HEK293 (cell line): ENCODE results near the gene CALM3.

Experiments
- MYNN ChIP-seq: fragments of 450-650 bp; formaldehyde crosslinking; IDR thresholded peaks from 2 replicates; pipeline ENCODE4 v1.5.1; 2016; ENCODE audit warnings: missing biosample characterization, missing genetic modification characterization, borderline replicate concordance
- TCF7L2 ChIP-seq: IDR thresholded peaks from 2 replicates; pipeline ENCODE4 v1.6.1; 2011; ENCODE audit warnings: low read depth, mild to moderate bottlenecking, inconsistent platforms, low read length, moderate library complexity, borderline replicate concordance
- ZNF202 ChIP-seq: fragments of 450-650 bp; formaldehyde crosslinking; IDR thresholded peaks from 2 replicates; pipeline ENCODE4 v1.5.1; 2016; ENCODE audit warnings: missing biosample characterization, missing genetic modification characterization, borderline replicate concordance
- ZNF239 ChIP-seq: fragments of 450-650 bp; formaldehyde crosslinking; IDR thresholded peaks from 2 replicates; pipeline ENCODE4 v1.5.1; 2016; ENCODE audit warnings: missing biosample characterization, missing genetic modification characterization
- ZNF24 ChIP-seq: fragments of 450-650 bp; formaldehyde crosslinking; IDR thresholded peaks from 2 replicates; pipeline ENCODE4 v1.5.1; 2016; ENCODE audit warnings: missing biosample characterization, missing genetic modification characterization
- ZNF626 ChIP-seq: fragments of 450-650 bp; sonication (Bioruptor Pico); formaldehyde crosslinking; IDR thresholded peaks from 2 replicates; pipeline ENCODE4 v1.5.1; 2018; ENCODE audit warnings: missing biosample characterization, missing genetic modification characterization, inconsistent platforms
- ZSCAN16 ChIP-seq: fragments of 450-650 bp; formaldehyde crosslinking; IDR thresholded peaks from 2 replicates; pipeline ENCODE4 v1.5.1; 2016; ENCODE audit warnings: missing biosample characterization, missing genetic modification characterization
- TF ChIP-seq, protein P1 (sequence below): fragments of 450-650 bp; formaldehyde crosslinking; IDR thresholded peaks from 2 replicates; pipeline ENCODE4 v1.5.1; 2016; ENCODE audit warnings: missing biosample characterization, missing genetic modification characterization
- TF ChIP-seq, protein P2 (sequence below): fragments of 450-650 bp; formaldehyde crosslinking; IDR thresholded peaks from 2 replicates; pipeline ENCODE4 v1.5.1; 2016; ENCODE audit warnings: missing biosample characterization, missing genetic modification characterization
- TF ChIP-seq, protein P3 (sequence below): fragments of 450-650 bp; formaldehyde crosslinking; IDR thresholded peaks from 2 replicates; pipeline ENCODE4 v1.5.1; 2016; ENCODE audit warnings: missing biosample characterization, missing genetic modification characterization, borderline replicate concordance

DNA sequence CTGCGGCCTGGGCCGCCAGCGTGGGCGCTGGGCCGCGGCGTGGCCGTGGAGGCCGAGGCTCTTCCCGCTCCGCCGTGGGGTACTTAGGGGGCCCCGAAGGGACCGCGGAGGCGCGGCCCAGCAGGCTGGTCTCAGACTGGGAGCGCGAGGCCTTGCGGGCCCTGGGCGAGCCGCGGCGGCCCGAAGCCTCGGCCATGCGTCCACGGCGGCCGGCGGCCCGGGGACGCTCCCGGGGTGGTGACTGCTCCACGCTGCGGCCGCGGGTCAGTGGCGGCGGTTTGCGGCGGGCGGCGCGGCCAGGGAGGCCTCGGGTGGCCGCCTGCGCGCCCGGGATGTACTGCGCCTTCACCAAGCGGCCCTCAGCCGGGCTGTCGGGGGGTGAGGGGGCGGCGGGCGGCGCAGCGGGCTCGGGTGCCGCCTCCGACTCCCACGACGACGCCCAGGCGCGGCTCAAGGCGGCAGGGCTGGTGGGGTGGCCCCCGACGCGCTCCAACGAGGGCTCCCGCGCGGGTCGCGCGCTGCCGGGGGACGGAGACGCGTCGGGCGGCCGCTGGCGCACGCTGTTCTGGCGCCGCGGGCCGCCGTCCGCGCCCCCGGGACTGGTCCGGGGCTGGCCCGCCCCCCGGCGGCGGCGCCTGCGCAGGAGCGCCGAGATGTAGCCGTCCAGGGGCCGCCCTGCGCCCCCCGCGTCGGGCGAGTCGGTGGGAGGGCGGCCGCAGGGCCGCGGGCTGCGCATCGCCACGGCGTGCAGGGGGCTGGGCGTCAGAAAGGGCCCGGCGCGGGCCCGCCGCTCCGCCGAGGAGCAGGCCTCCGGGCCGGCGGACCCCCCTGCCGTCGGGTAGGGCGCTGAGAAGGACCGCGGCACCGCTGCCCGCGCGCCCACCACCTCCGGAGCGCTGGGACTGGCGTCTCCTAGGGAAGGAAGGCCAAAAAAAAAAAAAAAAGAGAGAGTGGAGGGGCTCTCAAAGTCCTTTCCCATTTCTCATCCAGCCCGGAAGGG is 48.1 kb downstream of the CALM3 start:
- TF ChIP-seq, protein P1, sequence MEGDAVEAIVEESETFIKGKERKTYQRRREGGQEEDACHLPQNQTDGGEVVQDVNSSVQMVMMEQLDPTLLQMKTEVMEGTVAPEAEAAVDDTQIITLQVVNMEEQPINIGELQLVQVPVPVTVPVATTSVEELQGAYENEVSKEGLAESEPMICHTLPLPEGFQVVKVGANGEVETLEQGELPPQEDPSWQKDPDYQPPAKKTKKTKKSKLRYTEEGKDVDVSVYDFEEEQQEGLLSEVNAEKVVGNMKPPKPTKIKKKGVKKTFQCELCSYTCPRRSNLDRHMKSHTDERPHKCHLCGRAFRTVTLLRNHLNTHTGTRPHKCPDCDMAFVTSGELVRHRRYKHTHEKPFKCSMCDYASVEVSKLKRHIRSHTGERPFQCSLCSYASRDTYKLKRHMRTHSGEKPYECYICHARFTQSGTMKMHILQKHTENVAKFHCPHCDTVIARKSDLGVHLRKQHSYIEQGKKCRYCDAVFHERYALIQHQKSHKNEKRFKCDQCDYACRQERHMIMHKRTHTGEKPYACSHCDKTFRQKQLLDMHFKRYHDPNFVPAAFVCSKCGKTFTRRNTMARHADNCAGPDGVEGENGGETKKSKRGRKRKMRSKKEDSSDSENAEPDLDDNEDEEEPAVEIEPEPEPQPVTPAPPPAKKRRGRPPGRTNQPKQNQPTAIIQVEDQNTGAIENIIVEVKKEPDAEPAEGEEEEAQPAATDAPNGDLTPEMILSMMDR (tag by site-specific recombination) = no peak
- TF ChIP-seq ZNF239 (tag by site-specific recombination) = no peak
- no peak for TF ChIP-seq TCF7L2
- no peak for TF ChIP-seq MYNN (tag by site-specific recombination)
- TF ChIP-seq, protein P2, sequence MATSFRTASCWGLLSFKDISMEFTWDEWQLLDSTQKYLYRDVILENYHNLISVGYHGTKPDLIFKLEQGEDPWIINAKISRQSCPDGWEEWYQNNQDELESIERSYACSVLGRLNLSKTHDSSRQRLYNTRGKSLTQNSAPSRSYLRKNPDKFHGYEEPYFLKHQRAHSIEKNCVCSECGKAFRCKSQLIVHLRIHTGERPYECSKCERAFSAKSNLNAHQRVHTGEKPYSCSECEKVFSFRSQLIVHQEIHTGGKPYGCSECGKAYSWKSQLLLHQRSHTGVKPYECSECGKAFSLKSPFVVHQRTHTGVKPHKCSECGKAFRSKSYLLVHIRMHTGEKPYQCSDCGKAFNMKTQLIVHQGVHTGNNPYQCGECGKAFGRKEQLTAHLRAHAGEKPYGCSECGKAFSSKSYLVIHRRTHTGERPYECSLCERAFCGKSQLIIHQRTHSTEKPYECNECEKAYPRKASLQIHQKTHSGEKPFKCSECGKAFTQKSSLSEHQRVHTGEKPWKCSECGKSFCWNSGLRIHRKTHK (tag by site-specific recombination) = no peak
- TF ChIP-seq, protein P3, sequence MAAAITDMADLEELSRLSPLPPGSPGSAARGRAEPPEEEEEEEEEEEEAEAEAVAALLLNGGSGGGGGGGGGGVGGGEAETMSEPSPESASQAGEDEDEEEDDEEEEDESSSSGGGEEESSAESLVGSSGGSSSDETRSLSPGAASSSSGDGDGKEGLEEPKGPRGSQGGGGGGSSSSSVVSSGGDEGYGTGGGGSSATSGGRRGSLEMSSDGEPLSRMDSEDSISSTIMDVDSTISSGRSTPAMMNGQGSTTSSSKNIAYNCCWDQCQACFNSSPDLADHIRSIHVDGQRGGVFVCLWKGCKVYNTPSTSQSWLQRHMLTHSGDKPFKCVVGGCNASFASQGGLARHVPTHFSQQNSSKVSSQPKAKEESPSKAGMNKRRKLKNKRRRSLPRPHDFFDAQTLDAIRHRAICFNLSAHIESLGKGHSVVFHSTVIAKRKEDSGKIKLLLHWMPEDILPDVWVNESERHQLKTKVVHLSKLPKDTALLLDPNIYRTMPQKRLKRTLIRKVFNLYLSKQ (tag by site-specific recombination) = no peak
- TF ChIP-seq ZNF202 (tag by site-specific recombination) = no peak
- no peak for TF ChIP-seq ZSCAN16
- TF ChIP-seq ZNF626 (tag by site-specific recombination) = no peak
- TF ChIP-seq ZNF24 (tag by site-specific recombination) = no peak
